Stimulated activated naive B cell treated with anti-CD40 and anti-IgM and Interleukin-4, amounts not matched to agents 10 μg/mL and 1 μg/mL and 100 μg/mL, for 72 hours (primary cell): ENCODE results near the gene CHST11.

Experiments
- ATAC-seq, 2 donors: fragments of 150-1000 bp; cut with Tn5 transposase; replicated peaks; 2 replicates each; pipeline ENCODE4 v1.10.0; 2021; ENCODE audit warnings: moderate library complexity in 1 of 2
- DNase-seq: peaks from one replicate; pipeline ENCODE4 v3.0.0; 2021
- H3K27ac Mint-ChIP-seq: one replicate; pipeline ENCODE4 v1.8.0; 2022; ENCODE audit warnings: mild to moderate bottlenecking, mixed read lengths
- H3K27me3 Mint-ChIP-seq, 2 donors: one replicate each; pipeline ENCODE4 v1.8.0; 2022; ENCODE audit warnings: mixed read lengths in 2 of 2
- H3K36me3 Mint-ChIP-seq, 2 donors: one replicate each; pipeline ENCODE4 v1.8.0; 2022; ENCODE audit warnings: mixed read lengths in 2 of 2, mild to moderate bottlenecking in 1 of 2
- H3K4me1 Mint-ChIP-seq, 2 donors: one replicate each; pipeline ENCODE4 v1.8.0; 2022; ENCODE audit warnings: mixed read lengths in 2 of 2, mild to moderate bottlenecking in 1 of 2
- H3K4me3 Mint-ChIP-seq, 2 donors: one replicate each; pipeline ENCODE4 v1.8.0; 2022; ENCODE audit warnings: mild to moderate bottlenecking in 2 of 2, mixed read lengths in 2 of 2, moderate library complexity in 1 of 2
- H3K9me3 Mint-ChIP-seq, 2 donors: one replicate each; pipeline ENCODE4 v1.8.0; 2022; ENCODE audit warnings: mixed read lengths in 2 of 2, mild to moderate bottlenecking in 1 of 2

Gene CHST11

DNA sequence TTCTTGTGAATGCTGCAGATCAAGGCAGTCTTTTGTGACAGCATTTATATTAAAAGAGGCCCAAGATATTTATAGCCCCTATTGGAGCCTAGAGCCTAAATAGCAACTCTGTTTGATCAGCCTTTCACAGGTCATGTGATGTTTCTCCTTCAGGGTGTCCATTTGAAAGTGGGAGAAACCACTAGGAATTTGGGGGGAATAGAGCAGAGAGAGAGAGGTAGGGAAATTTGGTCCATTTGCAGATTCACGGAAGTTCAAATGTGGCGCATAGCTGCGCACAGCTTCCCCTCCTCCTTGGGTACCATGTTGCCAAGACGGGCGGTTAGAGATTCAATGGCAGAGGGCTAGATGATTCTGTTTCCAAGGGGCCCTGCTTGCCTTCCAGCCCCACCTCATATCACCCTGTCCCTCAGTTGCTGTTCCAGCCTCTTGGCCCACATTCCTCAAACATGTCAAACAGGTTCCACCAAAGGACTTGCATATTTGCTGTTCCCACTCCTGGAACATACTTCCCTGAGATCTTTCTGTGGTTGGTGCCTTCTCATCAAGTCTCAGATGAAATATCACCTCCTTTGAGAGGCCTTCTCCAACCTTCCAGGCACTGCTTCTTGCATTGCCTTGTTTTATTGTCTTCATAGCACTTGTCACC is 220.8 kb downstream of the CHST11 start:
- peaks cover 54 to 93% of the 10 kb centered on the region in 2 donors for H3K4me1 Mint-ChIP-seq
- H3K27ac Mint-ChIP-seq = peak overlapping the region; percentile 54

DNA sequence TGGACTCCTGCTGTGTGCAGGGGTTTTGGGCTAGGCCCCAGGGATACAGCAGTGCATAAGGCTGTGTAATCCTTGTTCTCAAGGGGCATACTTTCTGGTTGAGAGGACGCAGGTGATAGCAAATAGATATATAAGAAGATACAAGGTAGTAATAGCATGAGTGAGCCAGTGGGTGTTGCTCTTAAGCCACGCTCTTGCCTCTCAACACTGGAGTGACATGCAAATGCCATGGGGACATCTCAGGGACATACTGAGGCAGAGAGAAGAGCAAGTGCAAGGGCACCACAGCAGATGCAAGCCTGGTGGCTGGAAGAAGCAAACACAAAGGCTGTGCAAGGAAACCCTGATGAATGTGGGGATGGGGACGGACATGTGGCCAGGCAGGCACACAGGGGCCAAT is 223.3 kb downstream of the CHST11 start:
- no peak overlapping the region for H3K4me3 Mint-ChIP-seq
- peak overlapping the region; percentile 56 for H3K27ac Mint-ChIP-seq
- peak; percentile 23 for DNase-seq
- H3K4me1 Mint-ChIP-seq = peaks cover 51 to 99% of the 10 kb centered on the region in 2 donors
- no peaks in the 10 kb centered on the region for H3K27me3 Mint-ChIP-seq
- H3K9me3 Mint-ChIP-seq = no peaks in the 10 kb centered on the region
- peak; percentile 60 to 63 for ATAC-seq
- H3K36me3 Mint-ChIP-seq = peaks cover 22 to 38% of the 10 kb centered on the region in 2 donors

More for the DNA sequence above, 220.8 kb downstream of the CHST11 start:
- DNase-seq (no peak), ATAC-seq (no peak)
- no peaks in the 10 kb centered on the region for H3K27me3 Mint-ChIP-seq
- H3K9me3 Mint-ChIP-seq = no peaks in the 10 kb centered on the region
- no peak overlapping the region for H3K4me3 Mint-ChIP-seq
- peaks cover 24 to 36% of the 10 kb centered on the region in 2 donors for H3K36me3 Mint-ChIP-seq

DNA sequence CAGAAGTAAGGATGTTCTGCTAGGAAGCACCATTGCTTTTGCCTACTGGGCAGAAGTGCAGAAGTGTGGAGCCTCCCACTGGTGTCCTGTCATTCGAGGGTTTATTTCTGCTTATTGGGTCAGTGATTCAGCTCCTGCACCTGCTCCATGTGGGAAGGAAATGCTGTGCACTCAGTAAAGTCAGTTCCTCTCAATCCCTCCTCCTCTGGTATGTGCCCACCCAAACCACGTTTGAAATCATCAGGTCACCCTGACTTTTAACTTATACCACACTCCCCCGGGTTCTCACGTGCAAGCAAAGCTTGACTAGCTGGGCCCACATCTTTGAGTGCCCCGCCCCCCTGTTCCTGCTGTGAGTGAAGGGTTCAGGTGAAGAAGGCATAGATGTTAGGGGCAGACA is 223.7 kb downstream of the CHST11 start:
- H3K27ac Mint-ChIP-seq = peak overlapping the region; percentile 70
- no peaks in the 10 kb centered on the region for H3K9me3 Mint-ChIP-seq
- H3K4me3 Mint-ChIP-seq = no peak overlapping the region
- no peak for DNase-seq
- peaks cover 53 to 99% of the 10 kb centered on the region in 2 donors for H3K4me1 Mint-ChIP-seq
- no peaks in the 10 kb centered on the region for H3K27me3 Mint-ChIP-seq
- ATAC-seq = peak; percentile 26 to 27
- H3K36me3 Mint-ChIP-seq = peaks cover 22 to 38% of the 10 kb centered on the region in 2 donors

DNA sequence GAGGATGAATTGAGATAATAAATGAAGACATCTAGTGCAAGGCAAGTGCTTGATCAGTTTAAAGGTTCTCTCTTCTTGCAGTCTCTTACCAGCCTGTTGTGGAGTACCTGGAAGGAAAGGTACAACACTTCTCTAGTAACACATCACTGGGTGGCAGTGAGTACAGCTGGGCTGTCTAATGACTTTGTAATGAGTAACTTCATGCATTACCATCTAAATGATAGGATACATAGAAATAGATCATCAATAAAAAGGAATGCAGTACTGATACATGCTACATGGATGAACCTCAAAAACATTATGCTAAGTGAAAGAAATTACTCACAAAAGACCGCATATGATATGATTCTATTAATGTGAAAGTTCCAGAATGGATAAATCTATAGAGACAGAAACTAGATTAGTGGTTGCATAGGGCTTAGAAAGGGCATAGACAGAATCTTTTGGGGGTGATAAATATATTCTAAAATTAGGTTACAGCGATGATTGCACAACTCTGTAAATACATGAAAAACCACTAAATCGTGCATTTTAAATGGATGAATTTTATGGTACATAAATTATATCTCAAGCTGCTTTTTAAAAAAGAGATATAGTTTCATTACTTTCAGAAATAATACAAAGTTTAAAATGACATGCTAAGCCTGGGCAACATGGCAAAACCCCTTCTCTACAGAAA is 224.4 kb downstream of the CHST11 start:
- no peaks in the 10 kb centered on the region for H3K27me3 Mint-ChIP-seq
- H3K36me3 Mint-ChIP-seq = peaks cover 22 to 41% of the 10 kb centered on the region in 2 donors
- H3K4me1 Mint-ChIP-seq = peaks cover 54 to 99% of the 10 kb centered on the region in 2 donors
- no peak for DNase-seq
- peak overlapping the region; percentile 70 for H3K27ac Mint-ChIP-seq
- H3K9me3 Mint-ChIP-seq = no peaks in the 10 kb centered on the region
- ATAC-seq = no peak
- no peak overlapping the region for H3K4me3 Mint-ChIP-seq

DNA sequence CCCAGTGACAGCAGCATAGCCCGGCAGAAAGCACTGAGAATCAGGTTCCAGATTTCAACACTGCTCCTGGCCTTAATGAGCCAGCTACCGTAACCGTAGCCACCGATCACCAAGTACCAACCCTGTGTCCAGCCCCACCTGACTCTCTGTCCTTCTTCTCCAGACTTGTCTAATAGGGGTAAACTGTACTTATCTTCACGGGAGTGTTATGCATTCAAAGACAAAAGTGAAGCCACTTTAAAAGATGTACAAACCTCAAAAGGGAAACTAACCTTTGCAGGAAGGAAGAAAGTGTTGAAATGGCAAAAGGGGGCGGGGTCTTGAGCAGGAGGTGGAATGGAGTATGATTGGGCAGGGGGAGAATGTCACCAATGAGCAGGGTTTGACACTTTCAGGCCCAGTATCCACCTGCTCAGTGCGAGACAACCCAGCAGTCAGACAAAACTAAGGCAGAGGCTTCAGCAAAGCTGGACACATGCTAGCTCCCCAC is 226.1 kb downstream of the CHST11 start:
- H3K4me3 Mint-ChIP-seq = peak overlapping the region; percentile 28 to 58
- ATAC-seq = peak; percentile 87 to 91
- peaks cover 52 to 99% of the 10 kb centered on the region in 2 donors for H3K4me1 Mint-ChIP-seq
- peak overlapping the region; percentile 66 for H3K27ac Mint-ChIP-seq
- peak; percentile 59 for DNase-seq
- H3K36me3 Mint-ChIP-seq = peaks cover 18 to 39% of the 10 kb centered on the region in 2 donors
- H3K9me3 Mint-ChIP-seq = no peaks in the 10 kb centered on the region
- no peaks in the 10 kb centered on the region for H3K27me3 Mint-ChIP-seq

DNA sequence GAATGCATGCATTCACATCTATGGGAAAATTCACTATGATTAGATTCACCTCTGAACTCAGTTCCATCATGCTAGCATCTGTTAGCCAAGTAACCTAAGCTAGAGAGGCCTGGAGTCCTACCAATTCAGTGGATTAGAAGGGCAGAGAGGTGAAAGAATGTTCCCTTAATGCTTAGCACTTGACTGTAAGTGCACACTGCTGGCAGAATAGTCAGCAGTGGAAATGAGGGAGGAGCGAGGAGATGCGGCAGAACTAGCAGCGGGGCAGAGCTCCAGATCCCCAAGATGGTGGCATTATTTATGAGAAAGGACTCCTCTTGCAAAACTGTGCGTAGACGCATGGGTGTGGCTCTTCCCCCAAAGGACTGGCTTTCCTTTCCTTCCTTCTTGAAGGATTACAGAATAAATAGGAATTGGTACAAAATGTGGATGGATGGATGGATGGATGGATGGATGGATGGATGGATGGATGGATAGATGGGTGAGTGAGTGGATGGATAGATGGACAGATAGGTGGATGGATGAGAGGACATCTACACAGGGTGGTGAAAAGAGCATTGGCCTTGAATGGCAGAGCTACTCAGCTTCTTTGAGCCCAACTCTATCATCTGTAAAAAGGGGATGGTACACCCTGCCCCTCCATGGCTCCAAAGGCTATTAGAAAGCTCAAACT is 227.2 kb downstream of the CHST11 start:
- no peak overlapping the region for H3K4me3 Mint-ChIP-seq
- peak overlapping the region; percentile 1 for H3K27ac Mint-ChIP-seq
- peaks cover 19 to 43% of the 10 kb centered on the region in 2 donors for H3K36me3 Mint-ChIP-seq
- ATAC-seq (no peak), DNase-seq (no peak)
- no peaks in the 10 kb centered on the region for H3K9me3 Mint-ChIP-seq
- H3K27me3 Mint-ChIP-seq = no peaks in the 10 kb centered on the region
- H3K4me1 Mint-ChIP-seq = peaks cover 56 to 99% of the 10 kb centered on the region in 2 donors

DNA sequence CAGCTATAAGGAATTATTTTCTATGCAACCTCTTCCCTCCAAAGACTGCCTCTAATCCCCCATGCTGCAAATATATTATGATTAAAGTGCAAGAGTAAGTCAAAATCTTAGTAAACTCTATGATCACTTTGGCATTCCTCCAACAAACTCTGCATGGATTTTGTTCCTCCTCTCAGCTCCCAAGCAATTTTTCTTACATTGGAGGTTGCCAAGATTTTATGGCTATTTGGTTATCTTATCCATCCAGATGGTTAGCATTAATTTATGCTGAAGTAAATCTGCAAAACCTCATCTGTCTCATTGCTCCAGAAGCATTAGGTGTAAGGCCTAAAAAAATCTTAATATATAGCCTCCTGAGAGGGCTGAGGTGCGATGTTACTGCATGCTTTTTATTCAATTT is 228.1 kb downstream of the CHST11 start:
- Mint-ChIP-seq H3K4me3 (no peak overlapping the region), H3K9me3 (no peaks in the 10 kb centered on the region), H3K27me3 (no peaks in the 10 kb centered on the region), H3K36me3 (peaks cover 16 to 44% of the 10 kb centered on the region in 2 donors), H3K4me1 (peaks cover 56 to 99% of the 10 kb centered on the region in 2 donors), H3K27ac (no peak overlapping the region)
- no peak for ATAC-seq
- DNase-seq = no peak

DNA sequence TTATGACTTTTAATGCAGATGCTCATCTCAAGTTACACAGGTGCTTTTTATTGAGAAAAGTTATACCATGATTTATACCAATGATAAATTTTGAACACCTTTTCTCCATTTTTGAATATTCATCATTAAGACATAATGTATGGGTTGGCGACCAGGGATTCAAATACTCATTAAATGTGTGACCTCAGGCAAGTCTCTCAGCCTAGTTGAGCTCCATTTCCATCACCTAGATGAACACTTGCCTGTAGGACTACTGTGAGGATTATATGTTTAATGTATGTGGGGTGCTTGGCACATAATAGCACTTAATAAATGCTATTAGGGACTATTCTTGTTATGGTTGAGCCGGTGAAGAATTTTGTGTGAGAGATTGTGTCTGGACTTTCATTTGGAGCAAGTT is 228.6 kb downstream of the CHST11 start:
- peak overlapping the region; percentile 11 for H3K27ac Mint-ChIP-seq
- H3K4me1 Mint-ChIP-seq = peaks cover 52 to 97% of the 10 kb centered on the region in 2 donors
- H3K4me3 Mint-ChIP-seq = no peak overlapping the region
- no peaks in the 10 kb centered on the region for H3K9me3 Mint-ChIP-seq
- H3K36me3 Mint-ChIP-seq = peaks cover 19 to 41% of the 10 kb centered on the region in 2 donors
- H3K27me3 Mint-ChIP-seq = no peaks in the 10 kb centered on the region
- ATAC-seq (no peak), DNase-seq (no peak)

DNA sequence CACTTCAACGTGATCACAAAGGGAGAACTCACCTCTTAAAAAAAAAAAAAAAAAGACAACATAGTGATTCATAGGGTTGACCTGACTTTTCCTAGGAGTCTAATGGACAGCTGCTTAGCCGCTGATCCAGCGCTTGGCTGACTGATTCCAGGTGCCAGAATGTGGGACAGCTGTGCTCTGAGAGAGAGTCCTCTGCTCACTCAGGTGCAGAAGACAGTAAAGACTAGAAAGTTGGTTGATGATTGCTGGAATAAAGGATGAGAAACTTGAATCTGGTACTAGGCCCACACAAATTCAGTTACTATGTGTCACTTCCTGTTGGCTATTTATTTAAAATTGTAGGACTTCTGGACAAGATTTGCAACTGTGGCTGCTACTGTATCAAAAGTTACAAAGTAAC is 229.4 kb downstream of the CHST11 start:
- no peak overlapping the region for H3K4me3 Mint-ChIP-seq
- H3K27ac Mint-ChIP-seq = peak overlapping the region; percentile 51
- no peaks in the 10 kb centered on the region for H3K9me3 Mint-ChIP-seq
- ATAC-seq (peak; percentile 32 to 35), DNase-seq (no peak)
- H3K36me3 Mint-ChIP-seq = peaks cover 21 to 41% of the 10 kb centered on the region in 2 donors
- no peaks in the 10 kb centered on the region for H3K27me3 Mint-ChIP-seq
- H3K4me1 Mint-ChIP-seq = peaks cover 48 to 97% of the 10 kb centered on the region in 2 donors

DNA sequence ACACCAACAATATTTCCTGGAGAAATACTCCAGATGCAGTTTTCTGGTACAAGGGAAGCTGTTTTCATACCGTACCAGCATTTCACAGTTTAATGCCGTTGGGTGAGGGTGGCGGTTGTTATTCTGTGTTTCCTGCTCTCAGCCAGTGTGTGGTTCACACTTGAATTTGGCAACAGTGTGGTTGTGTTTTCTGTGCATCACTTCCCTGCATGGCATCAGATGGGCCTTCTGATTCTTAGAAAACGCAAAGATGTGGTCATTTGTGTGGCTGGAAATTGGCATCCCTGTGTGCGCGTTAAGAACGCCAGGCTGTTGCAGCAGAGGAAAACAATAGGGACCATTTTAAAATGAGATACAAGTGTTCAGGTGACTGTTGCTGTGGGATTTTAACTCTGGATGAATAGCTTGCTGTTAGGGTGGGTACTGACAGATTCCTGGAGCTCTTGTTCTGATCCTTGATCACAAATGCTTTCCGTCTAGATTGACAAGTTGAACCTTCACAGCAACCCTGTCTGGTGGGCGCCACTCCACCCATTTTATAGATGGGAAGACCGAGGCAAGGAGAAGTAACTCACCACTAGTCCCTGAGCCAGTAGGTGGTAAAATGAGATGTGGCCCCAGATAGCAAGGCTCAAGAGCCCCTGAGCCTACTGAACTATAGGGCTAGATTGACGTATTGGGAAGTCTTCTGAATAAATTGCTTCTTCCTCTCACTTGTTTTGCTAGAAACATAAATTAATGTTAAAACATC is 231.2 kb downstream of the CHST11 start:
- ATAC-seq (no peak), DNase-seq (no peak)
- Mint-ChIP-seq H3K36me3 (peaks cover 26 to 37% of the 10 kb centered on the region in 2 donors), H3K27me3 (no peaks in the 10 kb centered on the region), H3K27ac (peak overlapping the region; percentile 60), H3K9me3 (peaks cover under 1% of the 10 kb centered on the region in 2 donors), H3K4me3 (no peak overlapping the region), H3K4me1 (peaks cover 50 to 97% of the 10 kb centered on the region in 2 donors)

DNA sequence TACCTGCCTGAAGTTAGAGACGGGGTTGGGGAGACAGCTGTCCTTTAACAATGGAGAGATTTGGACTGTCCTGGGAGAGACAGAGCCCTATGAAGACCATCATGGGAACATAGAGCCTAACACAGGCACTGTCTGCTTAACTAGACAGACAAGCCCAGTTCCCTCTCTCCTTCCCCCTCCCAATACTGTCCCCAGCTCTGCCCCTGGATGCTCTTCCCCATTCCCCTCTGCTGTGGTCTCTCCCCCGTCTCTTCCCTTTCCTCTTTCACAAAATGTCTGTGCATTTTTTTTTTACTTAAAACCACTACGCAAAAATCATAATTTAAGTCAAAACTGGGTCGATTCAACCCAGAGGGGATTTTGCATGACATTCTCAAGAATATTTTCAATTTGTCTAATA is 232.9 kb downstream of the CHST11 start:
- peaks cover 55 to 98% of the 10 kb centered on the region in 2 donors for H3K4me1 Mint-ChIP-seq
- no peak overlapping the region for H3K4me3 Mint-ChIP-seq
- H3K27me3 Mint-ChIP-seq = no peaks in the 10 kb centered on the region
- peak overlapping the region; percentile 1 for H3K27ac Mint-ChIP-seq
- no peak for DNase-seq
- peaks cover 3 to 6% of the 10 kb centered on the region in 2 donors for H3K9me3 Mint-ChIP-seq
- ATAC-seq = no peak
- H3K36me3 Mint-ChIP-seq = peaks cover 27 to 42% of the 10 kb centered on the region in 2 donors

DNA sequence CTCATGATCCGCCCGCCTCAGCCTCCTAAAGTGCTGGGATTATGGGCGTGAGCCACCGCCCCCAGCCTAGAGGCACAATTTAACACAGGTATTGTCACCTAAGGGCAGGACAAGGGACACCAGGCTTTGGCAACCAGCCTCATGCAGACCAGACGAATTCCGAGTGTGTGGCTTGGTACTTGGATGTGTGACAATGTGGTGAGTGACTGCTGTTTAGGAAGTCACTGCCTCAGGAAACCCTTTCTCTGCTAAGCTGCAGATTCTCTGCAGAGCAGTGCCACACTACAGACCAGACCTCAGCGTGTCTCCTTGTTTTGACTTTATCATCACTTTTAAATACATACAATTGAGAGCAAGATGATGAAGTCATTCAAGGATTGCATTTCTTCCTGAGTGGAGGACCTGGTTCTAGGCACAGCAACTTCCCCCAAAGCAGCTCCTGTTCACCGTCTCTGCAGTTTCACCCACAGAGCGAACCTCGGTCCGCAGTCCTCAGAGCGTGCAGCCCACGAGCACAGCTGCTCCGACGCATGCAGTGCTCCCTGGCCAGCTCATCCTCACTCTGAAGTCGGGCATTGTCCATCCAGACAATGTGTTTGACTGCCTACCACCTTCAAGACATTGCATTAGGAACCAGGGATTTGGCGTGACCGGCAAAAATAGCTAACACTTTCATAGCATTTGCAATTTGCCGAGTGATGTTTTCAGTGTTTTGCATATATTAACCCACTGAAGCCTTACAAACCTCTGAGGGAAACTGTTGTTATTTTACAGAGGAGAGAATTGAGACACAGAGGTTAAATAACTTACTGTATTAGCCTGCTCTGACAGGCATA is 235.2 kb downstream of the CHST11 start:
- no peaks in the 10 kb centered on the region for H3K27me3 Mint-ChIP-seq
- H3K27ac Mint-ChIP-seq = peak overlapping the region; percentile 87
- ATAC-seq (peak; percentile 58 to 64), DNase-seq (peak; percentile 35)
- H3K4me3 Mint-ChIP-seq = peak overlapping the region; percentile 64 to 69
- H3K9me3 Mint-ChIP-seq = peaks cover 3 to 6% of the 10 kb centered on the region in 2 donors
- H3K4me1 Mint-ChIP-seq = peaks cover 63 to 96% of the 10 kb centered on the region in 2 donors
- peaks cover 28 to 36% of the 10 kb centered on the region in 2 donors for H3K36me3 Mint-ChIP-seq

DNA sequence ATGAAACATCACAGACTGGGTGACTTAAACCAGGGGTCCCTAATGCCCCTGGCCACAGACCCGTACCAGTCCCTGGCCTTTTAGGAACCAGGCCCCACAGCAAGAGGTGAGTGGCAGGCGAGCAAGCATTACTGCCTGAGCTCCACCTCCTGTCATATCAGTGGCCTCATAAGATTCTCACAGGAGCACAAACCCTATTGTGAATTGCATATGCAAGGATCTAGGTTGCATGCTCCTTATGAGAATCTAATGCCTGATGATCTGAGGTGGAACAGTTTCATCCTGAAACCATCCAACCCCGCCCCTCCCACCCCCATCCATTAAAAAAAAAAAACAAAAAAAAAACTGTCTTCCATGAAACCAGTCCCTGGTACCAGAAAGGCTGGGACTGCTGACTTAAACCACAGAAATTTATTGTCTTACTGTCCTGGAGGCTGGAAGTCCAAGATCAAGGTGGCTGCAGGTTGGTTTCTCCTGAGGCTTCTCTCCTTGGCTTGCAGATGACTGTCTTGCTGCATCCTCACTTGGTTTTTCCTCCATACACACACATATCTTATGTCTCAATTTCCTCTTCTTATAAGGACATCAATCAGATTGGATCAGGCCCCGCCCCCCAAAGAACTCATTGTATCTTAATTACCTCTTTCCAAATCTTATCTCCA is 235.9 kb downstream of the CHST11 start:
- ATAC-seq = no peak
- Mint-ChIP-seq H3K4me3 (peak overlapping the region; percentile 64 to 69), H3K4me1 (peaks cover 60 to 96% of the 10 kb centered on the region in 2 donors), H3K9me3 (peaks cover 3 to 6% of the 10 kb centered on the region in 2 donors), H3K27ac (peak overlapping the region; percentile 26), H3K27me3 (no peaks in the 10 kb centered on the region), H3K36me3 (peaks cover 34 to 41% of the 10 kb centered on the region in 2 donors)
- peak; percentile 37 for DNase-seq
